MCF 10A (cell line): ENCODE data around the gene NAA60. TPM values are rescaled to one million over a fixed set of nuclear protein-coding genes. Genes with fewer than 3 reads are reported as not detected.

ENCODE experiments used
- BruUV-seq: library from RNA; stranded (reverse); fragments of 400-500 nt; replicated peaks from 2 replicates; lab custom pipeline; 2021; lab: Mats Ljungman, UMichigan
- CTCF ChIA-PET: fragments of 300-600 bp; sonication (Branson Sonifier 250); formaldehyde crosslinking; extraction: SDS; loops from one replicate; lab custom pipeline; 2021; ENCODE audit warnings: antibody characterized with exemption, inconsistent platforms; lab: Yijun Ruan, JAX
- POLR2A ChIA-PET: fragments of 300-600, 350-650 bp; sonication (Branson Sonifier 250); formaldehyde crosslinking; extraction: SDS; loops from one replicate; lab custom pipeline; 2020; ENCODE audit warnings: antibody characterized with exemption, inconsistent platforms; lab: Yijun Ruan, JAX
- DNase-seq: peaks from one replicate; pipeline ENCODE4 v3.0.0-alpha.2; 2018; ENCODE audit not compliant: unreplicated experiment
- H3K27ac Mint-ChIP-seq: one replicate; pipeline ENCODE4 v1.8.0; 2022; ENCODE audit warnings: mild to moderate bottlenecking, low read depth, mixed read lengths; ENCODE audit not compliant: unreplicated experiment
- H3K27me3 Mint-ChIP-seq: one replicate; pipeline ENCODE4 v1.8.0; 2022; ENCODE audit warnings: mixed read lengths; ENCODE audit not compliant: insufficient read depth, unreplicated experiment
- H3K36me3 Mint-ChIP-seq: one replicate; pipeline ENCODE4 v1.8.0; 2022; ENCODE audit warnings: mild to moderate bottlenecking, moderate library complexity, mixed read lengths; ENCODE audit not compliant: insufficient read depth, unreplicated experiment
- H3K4me1 Mint-ChIP-seq: one replicate; pipeline ENCODE4 v1.8.0; 2022; ENCODE audit warnings: mixed read lengths; ENCODE audit not compliant: insufficient read depth, unreplicated experiment
- H3K4me3 Mint-ChIP-seq: one replicate; pipeline ENCODE4 v1.8.0; 2022; ENCODE audit warnings: mild to moderate bottlenecking, moderate library complexity, mixed read lengths; ENCODE audit not compliant: unreplicated experiment
- H3K9me3 Mint-ChIP-seq: one replicate; pipeline ENCODE4 v1.8.0; 2022; ENCODE audit warnings: mixed read lengths; ENCODE audit not compliant: unreplicated experiment
- intact Hi-C: fragments of 100-400 bp; cut with micrococcal nuclease; formaldehyde crosslinking; loops from 2 replicates; pipeline ENCODE4 v1.14.1; 2022
- total RNA-seq: library from RNA; stranded (reverse); gene quantifications from 2 replicates; pipeline ENCODE4 v1.2.3, GENCODE V29; 2022
- TF ChIP-seq, protein P1 (sequence below): fragments of 200-600 bp; IDR thresholded peaks from one replicate; pipeline ENCODE4 v1.8.0; 2022; ENCODE audit warnings: antibody characterized with exemption, mild to moderate bottlenecking; ENCODE audit not compliant: unreplicated experiment

The NAA60 gene
- total RNA-seq, 1 experiment from 2014 or later = 38.6 TPM

GRCh38 chr16:3487521-3488410, 44.3 kb downstream of the NAA60 start:
- DNase-seq = no peak
- Mint-ChIP-seq H3K9me3 (no peaks in the 10 kb centered on the region), H3K27me3 (no peaks in the 10 kb centered on the region), H3K4me3 (no peak overlapping the region), H3K27ac (no peak overlapping the region), H3K4me1 (no peaks in the 10 kb centered on the region), H3K36me3 (peaks cover 25% of the 10 kb centered on the region)
- CTCF ChIA-PET = interaction anchor here (0.5 to 0.7 kb wide), 2 partner anchors 72 to 1059 kb away, joined by 3 read pairs; no protein-coding TSS in a partner anchor
- no TSS peak for BruUV-seq
- TF ChIP-seq, protein P1, sequence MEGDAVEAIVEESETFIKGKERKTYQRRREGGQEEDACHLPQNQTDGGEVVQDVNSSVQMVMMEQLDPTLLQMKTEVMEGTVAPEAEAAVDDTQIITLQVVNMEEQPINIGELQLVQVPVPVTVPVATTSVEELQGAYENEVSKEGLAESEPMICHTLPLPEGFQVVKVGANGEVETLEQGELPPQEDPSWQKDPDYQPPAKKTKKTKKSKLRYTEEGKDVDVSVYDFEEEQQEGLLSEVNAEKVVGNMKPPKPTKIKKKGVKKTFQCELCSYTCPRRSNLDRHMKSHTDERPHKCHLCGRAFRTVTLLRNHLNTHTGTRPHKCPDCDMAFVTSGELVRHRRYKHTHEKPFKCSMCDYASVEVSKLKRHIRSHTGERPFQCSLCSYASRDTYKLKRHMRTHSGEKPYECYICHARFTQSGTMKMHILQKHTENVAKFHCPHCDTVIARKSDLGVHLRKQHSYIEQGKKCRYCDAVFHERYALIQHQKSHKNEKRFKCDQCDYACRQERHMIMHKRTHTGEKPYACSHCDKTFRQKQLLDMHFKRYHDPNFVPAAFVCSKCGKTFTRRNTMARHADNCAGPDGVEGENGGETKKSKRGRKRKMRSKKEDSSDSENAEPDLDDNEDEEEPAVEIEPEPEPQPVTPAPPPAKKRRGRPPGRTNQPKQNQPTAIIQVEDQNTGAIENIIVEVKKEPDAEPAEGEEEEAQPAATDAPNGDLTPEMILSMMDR = no peak
- POLR2A ChIA-PET = no interaction called here
- intact Hi-C loops = no loop called here

- ChIA-PET POLR2A (no interaction called here), CTCF (no interaction called here)
- no peak for DNase-seq
- peaks cover 15% of the 10 kb centered on the region for H3K36me3 Mint-ChIP-seq
- no TSS peak for BruUV-seq
- TF ChIP-seq, protein P1 = no peak
- H3K4me3 Mint-ChIP-seq = no peak overlapping the region
- H3K9me3 Mint-ChIP-seq = no peaks in the 10 kb centered on the region
- no peak overlapping the region for H3K27ac Mint-ChIP-seq
- H3K4me1 Mint-ChIP-seq = no peaks in the 10 kb centered on the region
- H3K27me3 Mint-ChIP-seq = no peaks in the 10 kb centered on the region
- intact Hi-C loops = no loop called here
Observed at GRCh38 chr16:3488801-3489200, 45.3 kb downstream of the NAA60 start.

DNA sequence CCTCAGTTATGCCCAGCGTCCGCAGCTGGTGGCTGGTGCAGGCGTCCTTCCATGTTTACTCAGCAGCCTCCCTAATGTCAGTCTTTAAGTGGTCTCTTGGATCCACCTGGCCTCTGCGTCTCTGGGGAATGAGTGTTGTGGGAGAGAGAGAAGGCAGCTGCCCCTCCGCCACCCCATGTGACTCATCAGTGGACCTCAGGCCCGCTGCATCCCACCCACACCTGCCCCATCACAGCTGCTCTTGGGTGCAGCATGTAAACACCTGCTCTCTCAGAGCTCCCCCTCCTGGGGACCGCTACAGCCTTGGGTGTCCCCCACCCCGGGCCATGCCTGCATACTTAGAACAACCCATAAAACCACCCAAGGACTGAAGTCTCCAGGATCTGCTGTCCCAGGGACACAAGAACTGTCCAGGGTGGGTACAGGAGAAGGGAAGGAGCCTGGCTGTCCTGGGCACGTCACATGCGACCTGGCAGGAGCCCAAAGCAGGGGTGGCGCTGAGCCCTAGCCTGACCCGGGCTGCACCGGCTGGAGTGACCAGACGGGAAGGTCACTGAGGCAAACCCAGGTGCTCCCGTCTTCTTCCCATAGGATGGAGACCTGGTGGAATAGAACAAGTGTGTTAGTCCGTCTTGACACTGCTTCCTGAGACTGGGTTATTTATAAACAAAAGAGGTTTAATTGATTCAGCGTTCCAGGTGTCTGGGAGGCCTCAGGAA, 47.6 kb downstream of the NAA60 start:
- no TSS peak for BruUV-seq
- POLR2A ChIA-PET = interaction anchor here (1.6 kb wide), 1 partner anchor 10 kb away, joined by 3 read pairs; the partner anchor contains the start of gene CLUAP1
- no peak overlapping the region for H3K4me3 Mint-ChIP-seq
- no peak for DNase-seq
- peaks cover 15% of the 10 kb centered on the region for H3K36me3 Mint-ChIP-seq
- H3K27me3 Mint-ChIP-seq = no peaks in the 10 kb centered on the region
- CTCF ChIA-PET = interaction anchor here (0.7 kb wide), 1 partner anchor 482 kb away, joined by 3 read pairs; no protein-coding TSS in a partner anchor
- H3K27ac Mint-ChIP-seq = no peak overlapping the region
- intact Hi-C loops = no loop called here
- TF ChIP-seq, protein P1 = no peak
- no peaks in the 10 kb centered on the region for H3K9me3 Mint-ChIP-seq
- no peaks in the 10 kb centered on the region for H3K4me1 Mint-ChIP-seq

GRCh38 chr16:3492356-3492755, 48.9 kb downstream of the NAA60 start:
- ChIA-PET POLR2A (no interaction called here), CTCF (interaction anchor here (0.6 kb wide), 1 partner anchor 23 kb away, joined by 4 read pairs; no protein-coding TSS in a partner anchor)

More at GRCh38 chr16:3492356-3492755, 48.9 kb downstream of the NAA60 start:
- BruUV-seq = no TSS peak
- H3K9me3 Mint-ChIP-seq = no peaks in the 10 kb centered on the region
- no peak for DNase-seq
- TF ChIP-seq, protein P1 = no peak
- no peaks in the 10 kb centered on the region for H3K4me1 Mint-ChIP-seq
- intact Hi-C loops = no loop called here
- no peak overlapping the region for H3K4me3 Mint-ChIP-seq
- H3K27ac Mint-ChIP-seq = no peak overlapping the region
- no peaks in the 10 kb centered on the region for H3K27me3 Mint-ChIP-seq
- H3K36me3 Mint-ChIP-seq = peaks cover 5% of the 10 kb centered on the region
